Activated CD8-positive, alpha-beta memory T cell treated with anti-CD3 and anti-CD28 coated beads, Interleukin-2, amount 50 U/mL, for 24 hours (primary cell): ENCODE results near the gene TMEM222.

Source experiments
- DNase-seq: peaks from one replicate; pipeline ENCODE4 v3.0.0-alpha.2; 2020; ENCODE audit errors: extremely low read depth

TMEM222 gene

DNA sequence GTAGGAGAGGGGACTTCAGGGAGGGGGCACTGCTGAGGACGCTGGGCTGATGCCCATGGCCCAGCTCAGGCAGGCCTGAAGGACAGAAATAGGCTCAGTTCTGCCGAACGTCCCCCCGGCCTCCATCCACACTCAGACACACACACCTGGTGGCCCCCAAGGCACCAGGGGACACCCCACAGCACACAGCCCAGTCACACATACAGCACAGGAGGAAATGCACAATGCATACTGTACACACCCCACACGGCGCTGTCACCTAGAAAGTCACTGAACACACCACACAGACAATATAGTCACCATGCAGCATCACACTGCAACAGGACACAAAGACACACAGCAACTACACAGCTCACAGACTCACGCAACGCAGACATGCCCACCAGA, 20.4 kb downstream of the TMEM222 start:
- DNase-seq = no peak

DNA sequence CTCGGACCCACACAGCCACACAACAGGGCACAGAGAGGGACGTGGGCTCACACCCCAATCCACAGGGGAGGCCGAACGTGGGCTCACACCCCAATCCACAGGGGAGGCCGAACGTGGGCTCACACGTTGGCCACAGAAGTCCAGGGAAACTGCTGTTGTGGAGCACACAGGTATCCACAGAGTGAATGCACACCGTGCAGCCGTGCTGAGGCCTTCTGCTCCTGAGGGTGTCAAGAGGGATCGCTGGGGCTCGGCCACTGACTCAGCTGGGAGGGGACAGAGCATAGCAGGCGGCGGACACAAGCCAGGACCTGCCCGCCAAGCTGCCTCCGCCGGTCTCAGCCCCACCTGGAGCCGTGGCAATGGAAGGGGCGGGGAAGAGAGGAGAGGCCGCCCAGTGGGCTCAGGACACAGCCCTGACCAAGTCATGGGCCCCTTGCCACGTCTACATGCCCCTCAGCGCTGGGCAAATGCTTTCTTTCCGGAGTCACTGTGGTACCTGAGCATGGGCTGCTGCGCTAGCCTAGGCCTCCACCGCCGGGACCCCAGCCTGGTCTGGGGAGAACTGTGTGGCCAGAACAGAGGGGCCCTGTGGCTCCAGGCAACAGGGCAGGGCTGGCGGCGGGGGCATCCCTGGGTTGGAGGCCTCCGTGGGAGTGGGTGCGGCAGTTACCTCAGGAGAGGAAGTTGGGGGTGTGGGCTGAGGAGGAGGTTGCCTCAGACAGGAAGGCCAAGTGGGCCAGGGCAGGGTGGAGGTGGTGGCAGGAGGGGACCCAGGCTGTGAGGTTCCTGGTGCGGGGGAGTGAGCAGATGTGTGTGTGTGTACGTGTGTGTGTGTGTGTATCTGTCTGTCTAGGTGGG, 21.0 kb downstream of the TMEM222 start:
- peak; percentile 35 for DNase-seq

DNA sequence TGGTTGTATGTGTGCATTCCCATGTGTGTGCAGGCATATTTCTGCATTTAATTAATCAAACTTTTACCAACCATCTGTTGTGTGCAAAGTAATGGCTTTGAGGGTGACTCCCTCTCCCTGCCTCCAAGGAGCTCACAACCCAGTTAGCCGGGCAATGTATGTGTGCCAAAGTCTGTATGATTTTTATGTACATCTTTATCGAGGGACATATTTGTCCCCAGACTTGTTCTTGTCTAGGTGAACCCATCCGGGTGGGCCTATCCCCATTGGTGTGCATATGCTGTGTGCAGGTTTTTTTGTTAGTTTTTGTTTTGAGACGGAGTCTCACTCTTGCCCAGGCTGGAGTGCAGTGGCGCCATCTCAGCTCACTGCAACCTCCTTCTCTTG, 21.7 kb downstream of the TMEM222 start:
- no peak for DNase-seq

DNA sequence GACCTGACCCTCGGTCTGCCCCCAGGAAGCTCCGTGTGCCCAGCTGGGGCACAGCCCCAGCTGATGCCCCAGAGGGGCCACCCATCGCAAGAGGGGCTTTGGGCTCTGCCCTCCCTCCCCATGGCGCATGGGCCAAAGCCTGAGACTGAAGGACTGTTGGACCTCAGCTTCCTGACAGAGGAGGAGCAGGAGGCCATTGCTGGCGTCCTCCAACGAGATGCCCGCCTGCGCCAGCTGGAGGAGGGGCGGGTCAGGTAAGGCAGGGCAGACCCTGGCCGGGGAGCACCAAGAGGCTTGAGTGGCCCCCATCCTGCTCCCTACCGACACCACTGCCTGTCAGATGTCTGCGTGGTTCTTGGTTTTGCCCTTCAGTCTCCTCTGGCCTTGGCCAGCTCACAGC, 23.3 kb downstream of the TMEM222 start:
- no peak for DNase-seq

DNA sequence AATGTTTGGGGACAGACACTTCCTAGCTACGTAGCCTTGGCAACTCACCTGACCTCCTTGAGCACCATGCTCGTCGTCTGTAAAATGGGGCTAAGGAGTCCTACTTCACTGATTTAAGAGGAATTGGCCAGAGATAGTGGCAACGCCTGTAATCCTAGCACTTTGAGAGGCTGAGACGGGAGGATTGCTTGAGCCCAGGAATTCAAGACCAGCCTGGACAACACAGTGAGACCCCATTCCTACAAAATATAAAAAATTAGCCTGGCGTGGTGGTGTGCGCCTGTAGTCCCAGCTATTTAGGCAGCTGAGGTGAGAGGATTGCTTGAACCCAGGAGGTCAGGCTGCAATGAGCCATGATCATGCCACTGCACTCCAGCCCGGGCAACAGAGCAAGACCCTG, 24.4 kb downstream of the TMEM222 start:
- no peak for DNase-seq

DNA sequence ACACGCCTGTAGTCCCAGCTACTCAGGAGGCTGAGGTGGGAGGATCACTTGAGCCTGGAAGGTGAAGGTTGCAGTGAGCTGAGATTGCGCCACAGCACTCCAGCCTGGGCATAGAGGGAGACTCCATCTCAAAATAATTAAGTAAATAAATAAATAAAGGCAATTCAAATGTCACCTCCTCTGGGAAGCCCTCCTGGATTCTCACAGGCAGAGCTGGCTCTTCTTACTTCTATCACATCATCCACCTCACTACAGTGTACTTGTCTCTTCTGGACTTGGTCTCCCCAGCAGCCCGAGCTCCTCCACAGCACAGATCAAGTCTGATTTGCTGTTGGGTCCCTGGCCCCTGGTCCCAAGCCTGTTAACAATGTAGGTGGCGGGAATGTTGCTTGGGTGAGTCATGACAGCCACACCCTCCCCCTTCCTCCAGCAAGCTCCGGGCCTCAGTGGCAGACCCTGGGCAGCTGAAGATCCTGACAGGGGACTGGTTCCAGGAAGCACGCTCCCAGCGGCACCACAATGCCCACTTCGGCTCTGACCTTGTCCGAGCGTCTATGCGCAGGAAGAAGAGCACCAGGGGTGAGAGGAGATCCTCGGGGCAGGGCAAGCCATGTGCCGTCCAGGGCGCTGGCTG, 25.1 kb downstream of the TMEM222 start:
- no peak for DNase-seq

DNA sequence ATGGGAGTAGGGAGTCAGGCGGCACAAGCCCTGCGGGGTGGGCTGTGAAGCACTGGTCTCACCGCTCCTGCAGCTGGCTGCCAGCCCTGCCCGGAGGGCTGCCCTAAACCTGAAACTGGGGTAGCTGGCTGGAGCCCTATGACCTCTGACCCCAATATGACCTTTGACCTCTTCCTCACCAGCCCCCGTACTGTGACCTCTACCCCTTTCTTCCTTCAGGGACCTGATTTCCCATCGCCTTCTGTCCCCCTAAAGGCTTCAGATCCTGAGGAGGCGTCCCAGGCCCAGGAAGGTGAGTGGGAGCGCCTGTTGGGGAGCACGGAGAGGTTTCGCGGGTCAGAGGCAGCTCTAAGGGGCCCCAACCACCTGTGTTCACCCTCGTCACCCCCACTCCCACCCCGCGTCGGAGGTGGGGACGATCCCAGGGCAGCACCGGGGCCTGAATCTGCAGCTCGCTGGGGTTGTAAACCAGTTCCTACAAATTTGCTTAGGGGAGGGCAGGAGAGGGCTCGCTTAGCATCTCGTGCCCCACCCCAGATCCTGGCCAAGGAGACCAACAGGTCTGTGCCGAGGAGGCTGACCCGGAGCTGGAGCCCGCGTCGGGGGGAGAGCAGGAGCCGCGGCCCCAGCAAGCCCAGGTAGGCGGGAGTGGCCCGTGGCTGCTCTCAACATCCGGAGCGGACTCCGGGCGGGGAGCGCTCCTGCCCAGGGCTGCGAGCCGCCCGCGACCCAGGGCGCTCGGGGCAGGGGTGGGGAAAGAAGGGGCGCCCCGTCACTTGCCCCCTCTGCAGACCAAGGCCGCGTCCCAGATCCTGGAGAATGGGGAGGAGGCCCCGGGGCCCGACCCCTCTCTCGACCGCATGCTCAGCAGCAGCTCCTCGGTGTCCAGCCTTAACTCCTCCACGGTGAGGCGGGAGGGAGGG, 27.2 kb downstream of the TMEM222 start:
- no peak for DNase-seq

DNA sequence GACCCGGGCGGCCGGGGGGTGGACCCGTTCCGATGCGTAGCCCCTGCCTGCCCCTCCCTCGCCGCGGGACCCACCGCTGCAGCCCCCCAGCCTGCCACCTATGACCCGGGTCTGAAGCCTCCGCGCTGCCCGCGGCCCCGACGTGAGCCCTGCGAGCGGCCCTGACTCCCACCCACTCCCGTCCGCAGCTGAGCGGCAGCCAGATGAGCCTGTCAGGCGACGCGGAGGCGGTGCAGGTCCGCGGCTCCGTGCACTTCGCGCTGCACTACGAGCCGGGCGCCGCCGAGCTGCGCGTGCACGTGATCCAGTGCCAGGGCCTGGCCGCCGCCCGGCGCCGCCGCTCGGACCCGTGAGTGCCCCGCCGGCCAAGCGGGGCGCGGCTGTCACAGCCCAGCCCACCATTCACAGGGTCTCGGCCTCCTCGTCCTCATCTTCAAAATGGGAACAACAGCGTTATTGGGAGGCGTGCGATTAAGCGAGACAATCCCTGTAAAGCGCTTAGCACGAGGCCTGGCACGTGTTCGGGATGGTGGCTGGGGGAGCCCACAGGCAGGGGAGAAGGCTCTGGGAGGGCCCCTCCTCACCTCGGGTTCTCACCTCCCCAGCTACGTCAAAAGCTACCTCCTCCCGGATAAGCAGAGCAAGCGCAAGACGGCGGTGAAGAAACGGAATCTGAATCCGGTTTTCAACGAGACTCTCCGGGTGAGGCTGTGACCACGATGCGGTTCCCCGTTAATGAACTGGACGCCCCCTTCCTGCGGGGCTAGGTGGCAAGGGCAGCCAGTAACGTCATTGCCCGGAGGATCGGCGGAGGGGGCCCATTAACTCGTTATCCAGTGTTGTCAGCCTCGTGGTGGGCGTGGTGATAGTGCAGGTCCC, 28.1 kb downstream of the TMEM222 start:
- no peak for DNase-seq

DNA sequence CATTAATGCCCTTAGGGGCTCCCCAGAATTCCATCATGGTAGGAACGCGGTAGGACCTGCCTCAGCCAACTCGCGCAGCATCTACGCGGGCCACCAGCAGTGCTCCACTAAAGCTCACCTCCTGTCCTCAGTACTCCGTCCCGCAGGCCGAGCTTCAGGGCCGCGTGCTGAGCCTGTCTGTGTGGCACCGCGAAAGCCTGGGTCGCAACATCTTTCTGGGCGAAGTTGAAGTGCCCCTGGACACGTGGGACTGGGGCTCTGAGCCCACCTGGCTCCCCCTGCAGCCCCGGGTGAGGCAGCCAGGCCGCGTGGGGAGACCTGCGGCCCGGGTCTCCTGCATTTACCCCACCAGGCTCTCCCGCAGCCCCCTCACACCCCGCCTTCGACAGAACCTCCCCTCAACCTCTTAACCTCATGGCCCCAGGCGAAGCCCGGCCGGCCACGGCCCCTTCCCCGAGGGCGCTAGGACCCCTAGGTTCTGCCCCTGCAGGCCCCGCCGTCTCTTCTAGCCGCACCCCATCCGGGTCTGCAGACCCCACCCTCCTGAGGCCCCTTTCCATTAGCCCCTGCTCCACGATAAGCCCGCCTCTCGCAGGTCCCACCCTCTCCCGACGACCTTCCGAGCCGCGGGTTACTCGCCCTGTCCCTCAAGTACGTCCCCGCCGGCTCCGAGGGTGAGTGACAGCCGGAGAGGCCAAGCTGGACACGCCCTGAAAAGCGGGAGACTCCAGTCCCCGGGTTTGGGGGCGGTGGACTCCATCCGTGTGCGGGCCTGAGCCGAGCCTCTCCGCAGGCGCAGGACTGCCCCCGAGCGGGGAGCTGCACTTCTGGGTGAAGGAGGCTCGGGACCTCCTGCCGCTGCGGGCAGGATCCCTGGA, 28.9 kb downstream of the TMEM222 start:
- no peak for DNase-seq

DNA sequence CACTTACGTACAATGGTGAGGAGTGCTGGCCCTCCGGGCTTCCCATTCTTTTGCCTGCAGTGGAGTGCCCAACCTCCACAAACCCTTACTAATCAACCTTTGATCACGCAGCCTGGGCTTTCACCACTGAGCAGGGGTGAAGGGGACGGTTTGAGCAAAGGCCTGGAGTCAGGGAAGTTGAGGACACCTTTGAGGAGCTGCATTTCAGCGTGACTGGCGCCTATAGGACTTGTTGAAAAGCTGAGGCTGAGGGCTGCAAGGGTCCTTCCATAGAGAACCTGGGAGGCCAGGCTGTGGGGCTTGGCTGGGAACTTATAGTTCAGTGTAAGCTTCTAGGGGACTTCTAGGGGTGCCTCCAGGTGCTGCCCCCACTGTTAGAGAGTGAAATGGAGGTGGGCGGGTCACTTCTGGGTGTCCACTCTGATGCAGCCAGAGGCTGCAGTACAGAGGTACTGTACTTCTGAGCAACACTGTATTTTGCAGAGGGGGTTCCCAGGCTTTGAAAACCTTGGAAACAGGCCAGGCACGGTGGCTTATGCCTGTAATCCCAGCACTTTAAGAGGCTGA, 29.7 kb downstream of the TMEM222 start:
- DNase-seq = no peak

DNA sequence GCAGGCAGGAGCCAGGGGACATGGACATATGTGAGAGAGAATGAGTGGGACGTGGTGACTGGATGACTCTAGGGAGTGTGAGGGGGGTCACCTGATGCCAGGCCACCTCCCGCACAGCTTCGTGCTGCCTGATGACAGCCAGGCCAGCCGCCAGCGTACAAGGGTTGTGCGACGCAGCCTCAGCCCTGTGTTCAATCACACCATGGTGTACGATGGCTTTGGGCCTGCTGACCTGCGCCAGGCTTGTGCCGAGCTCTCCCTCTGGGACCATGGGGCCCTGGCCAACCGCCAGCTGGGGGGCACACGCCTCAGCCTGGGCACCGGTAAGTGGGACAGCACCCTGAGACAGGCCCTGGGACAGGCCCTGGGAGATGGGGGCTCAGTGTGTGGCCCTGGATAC, 31.2 kb downstream of the TMEM222 start:
- no peak for DNase-seq

DNA sequence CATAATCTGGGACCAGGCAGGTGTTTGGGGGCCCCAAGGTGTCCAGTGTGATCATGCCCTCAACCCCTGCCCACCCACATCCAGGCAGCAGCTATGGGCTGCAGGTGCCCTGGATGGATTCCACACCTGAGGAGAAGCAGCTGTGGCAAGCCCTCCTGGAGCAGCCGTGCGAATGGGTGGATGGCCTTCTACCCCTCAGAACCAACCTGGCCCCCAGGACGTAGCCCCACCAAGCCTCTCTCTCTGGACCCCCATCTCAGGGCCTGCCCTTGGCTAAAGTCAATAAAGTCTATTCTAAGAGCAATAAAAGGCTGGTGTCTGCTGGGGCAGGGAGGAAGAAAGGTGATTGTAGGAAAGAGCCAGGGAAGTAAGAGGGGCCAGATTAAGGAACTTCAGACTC, 31.7 kb downstream of the TMEM222 start:
- DNase-seq = no peak

DNA sequence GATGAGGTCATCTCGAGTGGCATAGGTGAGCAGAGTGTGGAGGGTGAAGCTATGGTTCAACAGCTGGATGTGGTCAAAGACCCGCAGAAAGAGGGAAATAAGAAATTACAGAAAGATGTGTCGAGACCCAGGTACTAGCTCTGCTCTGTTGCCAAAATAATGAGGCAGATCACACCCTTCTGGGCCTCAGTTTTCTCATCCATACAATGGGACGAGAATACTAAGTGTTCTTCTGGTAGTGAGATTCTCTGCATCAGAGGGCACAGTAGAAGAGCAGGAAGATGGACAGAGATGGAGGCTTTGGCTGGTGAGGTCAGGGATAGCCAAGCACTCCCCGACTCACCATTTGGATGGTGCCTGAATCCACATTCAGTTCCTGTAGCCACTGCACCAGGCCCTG, 33.7 kb downstream of the TMEM222 start:
- no peak for DNase-seq

DNA sequence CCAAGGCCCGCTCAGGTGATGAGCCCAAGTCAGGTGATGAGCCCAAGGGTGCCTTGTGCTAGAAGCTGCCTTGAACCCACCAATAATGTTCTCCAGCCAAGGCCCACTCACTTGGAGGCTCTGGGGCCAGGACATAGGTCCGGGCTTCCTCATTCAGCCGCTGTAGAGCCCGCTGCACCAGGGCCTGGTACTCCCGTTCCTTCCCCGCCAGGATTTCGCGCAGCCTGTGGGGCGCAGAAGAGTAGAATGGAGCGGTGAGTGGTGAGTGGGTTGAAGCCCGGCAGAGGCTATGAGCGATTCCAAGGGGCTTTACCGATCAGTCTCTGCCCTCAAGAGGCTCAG, 34.3 kb downstream of the TMEM222 start:
- DNase-seq = no peak

DNA sequence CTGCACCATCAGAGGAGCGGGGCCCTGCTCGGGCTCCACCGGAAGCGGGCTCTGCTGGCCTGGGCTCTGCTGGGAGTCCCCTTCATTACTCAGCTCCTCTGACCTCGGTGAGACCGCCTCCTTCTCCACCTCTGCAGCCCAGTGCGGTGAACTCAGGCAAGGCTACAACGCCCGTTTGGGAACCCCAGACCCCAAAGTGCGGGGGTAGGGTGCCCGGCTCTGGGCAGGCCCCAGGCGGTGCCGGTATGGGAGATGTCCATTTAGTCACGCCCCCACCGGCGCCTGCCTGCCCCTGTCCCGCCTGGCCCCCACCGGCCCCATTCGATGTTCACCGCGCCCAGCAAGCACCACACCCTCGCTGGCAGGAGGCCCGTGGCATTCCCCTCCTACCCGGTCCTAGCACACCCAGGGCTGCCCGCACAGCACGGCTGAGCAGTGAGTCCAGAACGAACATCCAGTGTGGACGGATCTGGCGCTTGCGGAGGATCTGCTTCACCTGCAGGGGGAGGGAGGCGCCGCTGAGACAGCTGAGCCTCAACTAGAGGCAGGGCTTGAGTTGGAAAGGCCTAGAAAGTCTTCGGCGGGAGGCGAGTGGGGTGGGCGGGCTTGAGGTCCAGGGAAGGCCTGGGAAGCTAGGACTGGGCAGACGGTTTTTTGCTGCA, 34.8 kb downstream of the TMEM222 start:
- DNase-seq = no peak

DNA sequence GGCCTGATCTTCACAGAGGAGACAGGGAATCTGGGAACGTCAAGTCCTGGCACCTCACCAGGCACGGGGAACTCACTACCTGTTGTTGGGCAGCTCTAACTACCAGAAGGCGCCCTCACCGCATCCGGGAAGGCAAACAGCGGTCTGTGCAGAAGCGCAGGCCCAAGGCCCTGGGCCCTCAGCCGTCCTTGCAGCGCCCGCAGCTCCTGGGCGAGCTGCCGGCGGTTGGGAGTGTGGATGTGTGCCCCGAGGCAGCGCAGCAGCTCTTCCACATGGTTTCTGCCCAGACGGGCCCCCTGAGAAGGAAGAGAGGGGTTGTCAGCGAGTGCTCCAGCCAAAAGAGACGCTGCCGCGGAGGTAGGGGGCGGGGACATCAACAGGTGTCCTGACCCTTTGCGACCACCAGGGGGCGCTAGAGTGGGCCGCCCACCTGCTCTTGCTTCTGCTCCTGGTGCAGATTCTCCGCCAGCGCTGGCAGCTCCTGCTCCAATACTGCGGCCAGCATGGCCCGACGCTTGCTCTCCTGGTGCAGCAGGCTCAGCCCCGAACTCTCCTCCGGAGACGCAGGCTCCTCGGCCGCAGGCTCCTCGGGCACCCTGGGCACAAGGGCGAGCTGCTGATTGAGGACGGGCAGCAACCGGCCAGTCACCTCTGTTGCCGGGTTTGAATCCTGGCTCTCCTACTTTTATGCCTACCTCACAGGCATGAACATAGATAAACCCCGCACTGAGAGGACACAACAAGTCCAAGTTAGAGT, 35.5 kb downstream of the TMEM222 start:
- peak; percentile 39 for DNase-seq

DNA sequence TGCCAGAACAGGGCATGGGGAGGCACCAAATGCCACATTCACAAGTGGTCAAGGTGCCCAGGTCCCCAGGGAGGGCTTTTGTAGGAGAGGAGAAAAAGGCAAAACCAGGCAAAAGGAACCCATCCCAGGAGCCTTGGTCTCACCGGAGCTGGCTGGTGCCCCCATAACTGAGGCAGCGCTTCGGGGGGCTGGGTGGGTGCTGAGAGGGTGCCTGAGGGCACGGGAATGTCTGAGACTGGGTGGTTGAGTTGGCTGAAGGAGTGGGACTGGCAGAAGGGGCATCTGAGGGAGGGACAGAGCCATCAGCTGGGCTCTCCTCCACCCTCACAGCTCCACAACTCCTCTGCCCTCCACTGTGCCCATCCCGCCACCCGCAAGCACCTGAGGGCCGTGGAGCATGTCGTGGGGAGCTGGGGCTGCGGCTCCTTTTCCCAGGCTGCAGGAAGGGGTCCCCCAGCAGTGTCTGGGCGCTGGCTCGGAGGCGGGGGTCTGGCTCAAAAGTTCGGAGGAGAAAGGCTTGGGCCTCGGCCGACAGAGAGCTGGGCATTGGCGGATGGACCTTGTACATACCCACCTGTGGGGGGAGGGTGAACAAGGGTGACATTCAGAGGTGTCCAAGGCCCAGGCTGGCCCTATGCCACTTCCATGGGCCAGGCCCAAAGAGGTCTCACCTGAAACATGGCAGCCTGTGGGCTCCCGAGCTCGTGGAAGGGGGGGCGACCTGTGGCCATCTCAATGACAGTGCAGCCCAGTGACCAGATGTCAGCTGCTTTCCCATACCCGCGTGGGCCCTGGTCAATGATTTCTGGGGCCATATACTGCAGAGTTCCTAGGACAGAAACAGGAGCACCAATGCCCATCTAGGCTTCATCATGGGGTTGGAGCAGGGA, 36.3 kb downstream of the TMEM222 start:
- no peak for DNase-seq

DNA sequence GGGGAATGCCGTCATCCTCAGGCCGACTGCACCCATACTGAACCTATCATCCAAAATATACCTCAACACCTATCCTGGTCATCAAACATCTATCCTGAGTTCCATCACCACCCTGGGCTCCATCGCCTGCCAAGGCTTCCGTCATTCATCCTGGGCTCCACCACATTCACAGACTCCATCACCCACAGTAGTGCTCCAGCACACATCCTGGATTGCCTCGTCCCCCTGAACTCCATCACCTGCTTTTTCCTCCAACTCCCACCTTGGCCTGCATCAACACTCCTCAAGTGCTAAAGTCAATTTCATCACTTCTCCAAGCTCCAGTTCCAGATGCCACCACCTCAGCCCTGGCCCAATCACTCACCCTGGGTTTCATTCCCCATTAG, 37.0 kb downstream of the TMEM222 start:
- no peak for DNase-seq
